Activated B cell treated with CpG ODN at 0.5 μM for 24 hours (primary cell): ENCODE data around the gene DRAM2. TPM values are rescaled to one million over a fixed set of nuclear protein-coding genes. Genes with fewer than 3 reads are reported as not detected.

Experiments
- ATAC-seq: fragments of 200-7000 bp; cut with Tn5 transposase; one replicate; pipeline ENCODE4 v1.10.0; 2021; ENCODE audit warnings: low read depth, mild to moderate bottlenecking, moderate library complexity
- CTCF ChIA-PET: fragments of 350-600 bp; sonication (Branson Sonifier 250); formaldehyde crosslinking; loops from one replicate; lab custom pipeline; 2021; ENCODE audit warnings: antibody characterized with exemption; lab: Charles Lee
- POLR2A ChIA-PET: fragments of 350-600 bp; sonication (Branson Sonifier 250); formaldehyde crosslinking; loops from one replicate; lab custom pipeline; 2021; ENCODE audit warnings: antibody characterized with exemption; lab: Charles Lee
- DNase-seq: peaks from one replicate; pipeline ENCODE4 v3.0.0; 2022
- H3K27ac Mint-ChIP-seq: one replicate; pipeline ENCODE4 v1.8.0; 2020; ENCODE audit warnings: mixed read lengths
- H3K27me3 Mint-ChIP-seq: one replicate; pipeline ENCODE4 v1.8.0; 2021; ENCODE audit warnings: mixed read lengths
- H3K36me3 Mint-ChIP-seq: one replicate; pipeline ENCODE4 v1.8.0; 2021; ENCODE audit warnings: low read depth, mixed read lengths
- H3K4me1 Mint-ChIP-seq: one replicate; pipeline ENCODE4 v1.8.0; 2021; ENCODE audit warnings: mixed read lengths
- H3K4me3 Mint-ChIP-seq: one replicate; pipeline ENCODE4 v1.8.0; 2020; ENCODE audit warnings: mild to moderate bottlenecking, mixed read lengths
- H3K9me3 Mint-ChIP-seq: one replicate; pipeline ENCODE4 v1.8.0; 2020; ENCODE audit warnings: mixed read lengths
- CTCF ChIP-seq: fragments of 200-600 bp; IDR thresholded peaks from one replicate; pipeline ENCODE4 v1.8.0; 2022; ENCODE audit warnings: antibody characterized with exemption, mild to moderate bottlenecking
- intact Hi-C: fragments of 100-400 bp; cut with micrococcal nuclease; formaldehyde crosslinking; loops from one replicate; pipeline ENCODE4 v1.15.1; 2024
- total RNA-seq: library from RNA; stranded (reverse); gene quantifications from 2 replicates; pipeline ENCODE4 v1.2.3, GENCODE V29; 2022

DRAM2 gene
- total RNA-seq, 1 donor from 2014 or later, result 77.6 TPM

GRCh38 chr1:111154021-111154999 is 14.4 kb upstream of the DRAM2 start:
- Mint-ChIP-seq H3K27me3 (no peaks in the 10 kb centered on the region), H3K36me3 (peaks cover 82% of the 10 kb centered on the region), H3K4me3 (peak overlapping the region; percentile 29), H3K4me1 (peaks cover 76% of the 10 kb centered on the region), H3K9me3 (no peaks in the 10 kb centered on the region), H3K27ac (peak overlapping the region; percentile 77)
- intact Hi-C loops, result no loop called here
- no peak for ATAC-seq
- ChIA-PET CTCF (interaction anchor here (1.1 to 1.6 kb wide), 2 partner anchors 71 to 124 kb away, joined by 4 to 5 read pairs; no protein-coding TSS in a partner anchor), POLR2A (interaction anchor here (0.6 to 5.5 kb wide), 3 partner anchors 14 to 75 kb away, joined by 3 to 39 read pairs (median 5); partner anchors contain the start of genes CEPT1 and DRAM2)
- TF ChIP-seq CTCF, result no peak
- DNase-seq, result no peak

GRCh38 chr1:111151838-111152237 is 11.9 kb upstream of the DRAM2 start:
- H3K27me3 Mint-ChIP-seq, result no peaks in the 10 kb centered on the region
- POLR2A ChIA-PET, result interaction anchor here (1.3 to 5.5 kb wide), 3 partner anchors 9 to 12 kb away, joined by 3 to 39 read pairs (median 5); partner anchors contain the start of genes CEPT1 and DRAM2
- peak overlapping the region; percentile 24 for H3K4me3 Mint-ChIP-seq

GRCh38 chr1:111148376-111148881 is 8.5 kb upstream of the DRAM2 start:
- Mint-ChIP-seq H3K27ac (peak overlapping the region; percentile 64), H3K4me3 (peak overlapping the region; percentile 52), H3K27me3 (no peaks in the 10 kb centered on the region), H3K36me3 (peaks cover 78% of the 10 kb centered on the region), H3K4me1 (peaks cover 88% of the 10 kb centered on the region), H3K9me3 (no peaks in the 10 kb centered on the region)
- POLR2A ChIA-PET, result interaction anchor here (1.0 kb wide), 3 partner anchors 8 to 276 kb away, joined by 3 to 11 read pairs (median 3); partner anchors contain the start of genes CEPT1 and DRAM2
- ATAC-seq (peak; percentile 40), DNase-seq (no peak)
- no peak for TF ChIP-seq CTCF
- CTCF ChIA-PET, result interaction anchor here (0.8 kb wide), 1 partner anchor 118 kb away, joined by 3 read pairs; no protein-coding TSS in a partner anchor
- intact Hi-C loops, result loop anchor here (5.0 kb wide), 1 partner anchor 36 kb away; no protein-coding TSS in a partner anchor

More at GRCh38 chr1:111151838-111152237, 11.9 kb upstream of the DRAM2 start:
- Mint-ChIP-seq H3K9me3 (no peaks in the 10 kb centered on the region), H3K27ac (peak overlapping the region; percentile 77), H3K36me3 (peaks cover 91% of the 10 kb centered on the region), H3K4me1 (peaks cover 92% of the 10 kb centered on the region)
- ATAC-seq, result peak; percentile 37
- CTCF ChIA-PET, result no interaction called here
- no peak for DNase-seq
- intact Hi-C loops, result loop anchor here (1.0 to 2.0 kb wide), 3 partner anchors 8 to 15 kb away; partner anchors contain the start of genes CEPT1 and DRAM2
- TF ChIP-seq CTCF, result no peak

GRCh38 chr1:111147948-111148347 is 8.1 kb upstream of the DRAM2 start:
- H3K9me3 Mint-ChIP-seq, result no peaks in the 10 kb centered on the region
- H3K4me1 Mint-ChIP-seq, result peaks cover 88% of the 10 kb centered on the region
- no peak for ATAC-seq
- TF ChIP-seq CTCF, result no peak
- intact Hi-C loops, result loop anchor here (2.0 to 5.0 kb wide), 2 partner anchors 13 to 36 kb away; no protein-coding TSS in a partner anchor
- no peak overlapping the region for H3K27ac Mint-ChIP-seq
- ChIA-PET CTCF (no interaction called here), POLR2A (no interaction called here)
- H3K4me3 Mint-ChIP-seq, result no peak overlapping the region
- H3K36me3 Mint-ChIP-seq, result peaks cover 73% of the 10 kb centered on the region
- no peaks in the 10 kb centered on the region for H3K27me3 Mint-ChIP-seq
- DNase-seq, result no peak
